Lower leg skin (tissue), 4 donors: ENCODE measurements around the gene SH3D19. TPM values are rescaled to one million over a fixed set of nuclear protein-coding genes. Genes with fewer than 3 reads are reported as not detected.
"Not testable (repeated sequence)": the region's sequence is repeated elsewhere in the genome, so short reads cannot be mapped to it uniquely, and the experiment has no call there.

Experiments
- DNase-seq, 2 donors: peaks; one replicate each; pipeline ENCODE4 v3.0.0-alpha.2; 2019; ENCODE audit warnings: low spot score in 2 of 2
- H3K4me3 ChIP-seq: fragments of 200-600 bp; sonication (generic); 2 replicates; pipeline ENCODE4 v1.5.1; 2017; ENCODE audit warnings: mild to moderate bottlenecking, low read depth; ENCODE audit not compliant: poor library complexity, severe bottlenecking
- CTCF ChIP-seq, 3 donors: fragments of 450-650 bp; IDR thresholded peaks; one replicate each; pipeline ENCODE4 v1.5.1; 2016; ENCODE audit warnings: antibody characterized with exemption in 3 of 3, mild to moderate bottlenecking in 3 of 3, moderate library complexity in 2 of 3
- POLR2A ChIP-seq, 2 donors: fragments of 450-650 bp; IDR thresholded peaks; one replicate each; pipeline ENCODE4 v1.6.1; 2016 to 2017; ENCODE audit warnings: antibody characterized with exemption in 2 of 2, mild to moderate bottlenecking in 1 of 2, moderate library complexity in 1 of 2
- WGBS, 2 donors: methylation state at CpG; one replicate each; pipeline ENCODE4 v1.1.5; 2018; 5-methylcytosine and 5-hydroxymethylcytosine counted together
- intact Hi-C: fragments of 100-400 bp; cut with DNase I; formaldehyde crosslinking; loops from one replicate; pipeline ENCODE4 v1.15.0; 2023; ENCODE audit warnings: low total_unique reads
- total RNA-seq, 4 donors: library from RNA; depleted of rRNA; stranded (reverse); fragments of >200 nt; gene quantifications; one replicate each; pipeline ENCODE4 v1.1.0, GENCODE V29; 2016

Gene SH3D19
- total RNA-seq, 4 donors from 2014 or later, result 70.8 to 82.5 (median 78.6) TPM

- TF ChIP-seq CTCF (IDR thresholded peaks at IDR 0.05) (no peak), POLR2A (IDR thresholded peaks at IDR 0.05) (no peak)
- H3K4me3 ChIP-seq, result no peak overlapping the region
- intact Hi-C loops, result no loop called here
- WGBS, 2 donors, result 80 to 88% methylated on average over 3 of the region's 3 CpGs
- DNase-seq, result no peak
These were observed 232.9 kb downstream of the SH3D19 start for GRCh38 chr4:151092488-151092887.

GRCh38 chr4:151091047-151091446 lies 234.4 kb downstream of the SH3D19 start:
- TF ChIP-seq POLR2A (IDR thresholded peaks at IDR 0.05) (no peak), CTCF (IDR thresholded peaks at IDR 0.05) (no peak)
- no peak for DNase-seq
- intact Hi-C loops, result no loop called here
- no peak overlapping the region for H3K4me3 ChIP-seq
- 87% methylated on average over 2 of the region's 2 CpGs for WGBS, 2 donors

- 78 to 82% methylated on average over 8 of the region's 8 CpGs for WGBS, 2 donors
- TF ChIP-seq CTCF (IDR thresholded peaks at IDR 0.05) (no peak), POLR2A (IDR thresholded peaks at IDR 0.05) (no peak)
- intact Hi-C loops, result no loop called here
- H3K4me3 ChIP-seq, result no peak overlapping the region
- peak in 1 of 2 donors; percentile 6 for DNase-seq
These were observed 237.9 kb downstream of the SH3D19 start for GRCh38 chr4:151087467-151087866.

- H3K4me3 ChIP-seq, intact Hi-C loops: not testable (repeated sequence)
- WGBS, 2 donors, result 69 to 76% methylated on average over 2 of the region's 2 CpGs
- DNase-seq, result peak in 1 of 2 donors; percentile 39
These were observed 247.4 kb downstream of the SH3D19 start for GRCh38 chr4:151077978-151078377.

- TF ChIP-seq CTCF (IDR thresholded peaks at IDR 0.05) (no peak), POLR2A (IDR thresholded peaks at IDR 0.05) (no peak)
- intact Hi-C loops, result no loop called here
- H3K4me3 ChIP-seq, result no peak overlapping the region
- DNase-seq, result peak in 1 of 2 donors; percentile 31
These were observed 250.9 kb downstream of the SH3D19 start for GRCh38 chr4:151074416-151074916.

Other genes starting within 250 kb of the SH3D19 start
- 1,000 to 10,000 TPM; 2,776 to 4,436 (median 3,829) TPM for gene RPS3A, start 226.0 kb downstream of the SH3D19 start, total RNA-seq
- not detected for gene PRSS48, start 48.4 kb downstream of the SH3D19 start, total RNA-seq
- gene FHIP1A, start 83.6 kb upstream of the SH3D19 start, total RNA-seq, result 100 to 1,000 TPM in 3 of 4 donors, 10 to 100 TPM in 1; 83.0 to 142 (median 118) TPM